Caco-2 (cell line): ENCODE measurements around the gene KCNIP2. TPM values are rescaled to one million over a fixed set of nuclear protein-coding genes. Genes with fewer than 3 reads are reported as not detected.

ENCODE experiments used
- BruUV-seq: library from RNA; stranded (reverse); fragments of 400-500 nt; replicated peaks from 2 replicates; lab custom pipeline; 2021; lab: Mats Ljungman, UMichigan
- CTCF ChIA-PET: fragments of 300-600 bp; sonication (Branson Sonifier 250); formaldehyde crosslinking; loops from one replicate; lab custom pipeline; 2022; ENCODE audit warnings: antibody characterized with exemption; lab: Charles Lee
- POLR2A ChIA-PET: fragments of 300-600 bp; sonication (Branson Sonifier 250); formaldehyde crosslinking; loops from one replicate; lab custom pipeline; 2022; ENCODE audit warnings: antibody characterized with exemption; lab: Charles Lee
- DNase-seq, 2 experiments: peaks; one replicate each; pipeline versions ENCODE4 v3.0.0 to v3.0.0-alpha.2; 2020 to 2022
- H3K27me3 ChIP-seq: replicated peaks from 2 replicates; pipeline ENCODE4 v1.6.0; 2011; ENCODE audit warnings: low read length; ENCODE audit not compliant: control insufficient read depth, insufficient read depth
- H3K36me3 ChIP-seq: 2 replicates; pipeline ENCODE4 v1.5.1; 2011; ENCODE audit warnings: low read length; ENCODE audit not compliant: control insufficient read depth, insufficient read depth
- H3K4me1 ChIP-seq: fragments of 250-450 bp; sonication (Bioruptor Pico); 2 replicates; pipeline ENCODE4 v1.5.1; 2020; ENCODE audit warnings: mild to moderate bottlenecking
- H3K4me3 ChIP-seq: 2 replicates; pipeline ENCODE4 v1.5.1; 2011; ENCODE audit warnings: low read depth, mild to moderate bottlenecking, control low read depth, low read length
- H3K9me3 ChIP-seq: fragments of 250-450 bp; sonication (Bioruptor Pico); 2 replicates; pipeline ENCODE4 v1.5.1; 2020; ENCODE audit warnings: mild to moderate bottlenecking, moderate library complexity
- H3K27ac Mint-ChIP-seq: one replicate; pipeline ENCODE4 v1.8.0; 2022; ENCODE audit warnings: mixed read lengths; ENCODE audit not compliant: unreplicated experiment
- H3K27me3 Mint-ChIP-seq: one replicate; pipeline ENCODE4 v1.8.0; 2022; ENCODE audit warnings: mixed read lengths; ENCODE audit not compliant: insufficient read depth, unreplicated experiment
- H3K36me3 Mint-ChIP-seq: one replicate; pipeline ENCODE4 v1.8.0; 2022; ENCODE audit warnings: mild to moderate bottlenecking, mixed read lengths; ENCODE audit not compliant: insufficient read depth, unreplicated experiment
- H3K4me1 Mint-ChIP-seq: one replicate; pipeline ENCODE4 v1.8.0; 2022; ENCODE audit warnings: low read depth, mixed read lengths; ENCODE audit not compliant: unreplicated experiment
- H3K4me3 Mint-ChIP-seq: one replicate; pipeline ENCODE4 v1.8.0; 2022; ENCODE audit warnings: mild to moderate bottlenecking, moderate library complexity, mixed read lengths; ENCODE audit not compliant: unreplicated experiment
- H3K9me3 Mint-ChIP-seq: one replicate; pipeline ENCODE4 v1.8.0; 2022; ENCODE audit warnings: mixed read lengths; ENCODE audit not compliant: unreplicated experiment
- intact Hi-C: fragments of 100-400 bp; cut with micrococcal nuclease; formaldehyde crosslinking; loops from one replicate; pipeline ENCODE4 v1.10.0; 2022; ENCODE audit not compliant: unreplicated experiment
- total RNA-seq: library from RNA; stranded (reverse); gene quantifications from 2 replicates; pipeline ENCODE4 v1.2.3, GENCODE V29; 2022
- TF ChIP-seq, protein P1 (sequence below), 2 experiments: fragments of 200-600 bp in 1 of 2; IDR thresholded peaks; 1 replicate in 1 of 2; 2 replicates in 1 of 2; pipeline versions ENCODE4 v1.5.1 to v1.8.0; 2011 to 2022; ENCODE audit warnings: antibody characterized with exemption in 1 of 2, control low read depth in 1 of 2, inconsistent platforms in 1 of 2, low read depth in 1 of 2, low read length in 1 of 2, mild to moderate bottlenecking in 1 of 2, moderate library complexity in 1 of 2; ENCODE audit not compliant: insufficient read depth in 1 of 2, severe bottlenecking in 1 of 2, unreplicated experiment in 1 of 2

KCNIP2 gene
- total RNA-seq, 1 experiment from 2014 or later, result 6.1 TPM

DNA sequence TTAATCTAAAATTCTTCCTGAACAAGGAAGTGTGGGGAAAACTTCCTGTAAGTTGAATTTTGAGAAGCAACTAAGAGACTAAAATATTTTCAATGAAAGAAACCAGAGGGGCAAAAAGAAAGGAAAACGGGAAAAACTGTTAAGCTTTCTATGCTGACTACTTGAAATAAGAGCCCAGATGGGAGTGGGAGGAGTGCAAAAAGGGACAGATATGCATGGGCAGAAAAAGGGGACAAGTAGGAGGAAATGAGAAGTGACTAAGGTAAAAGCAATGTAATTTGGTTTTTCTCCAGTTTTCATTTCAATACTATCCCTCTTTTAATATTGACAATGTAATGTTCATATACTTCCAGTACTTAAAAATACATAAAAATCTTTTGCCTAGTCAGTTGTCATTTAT lies 36.4 kb downstream of the KCNIP2 start:
- Histone ChIP-seq H3K4me1 (no peaks in the 10 kb centered on the region), H3K36me3 (no peaks in the 10 kb centered on the region), H3K9me3 (no peaks in the 10 kb centered on the region), H3K4me3 (no peak overlapping the region), H3K27me3 (no peaks in the 10 kb centered on the region)
- no TSS peak for BruUV-seq
- Mint-ChIP-seq H3K9me3 (no peaks in the 10 kb centered on the region), H3K4me3 (no peak overlapping the region), H3K27me3 (no peaks in the 10 kb centered on the region), H3K27ac (no peak overlapping the region), H3K4me1 (no peaks in the 10 kb centered on the region), H3K36me3 (peaks cover 87% of the 10 kb centered on the region)
- TF ChIP-seq, protein P1, sequence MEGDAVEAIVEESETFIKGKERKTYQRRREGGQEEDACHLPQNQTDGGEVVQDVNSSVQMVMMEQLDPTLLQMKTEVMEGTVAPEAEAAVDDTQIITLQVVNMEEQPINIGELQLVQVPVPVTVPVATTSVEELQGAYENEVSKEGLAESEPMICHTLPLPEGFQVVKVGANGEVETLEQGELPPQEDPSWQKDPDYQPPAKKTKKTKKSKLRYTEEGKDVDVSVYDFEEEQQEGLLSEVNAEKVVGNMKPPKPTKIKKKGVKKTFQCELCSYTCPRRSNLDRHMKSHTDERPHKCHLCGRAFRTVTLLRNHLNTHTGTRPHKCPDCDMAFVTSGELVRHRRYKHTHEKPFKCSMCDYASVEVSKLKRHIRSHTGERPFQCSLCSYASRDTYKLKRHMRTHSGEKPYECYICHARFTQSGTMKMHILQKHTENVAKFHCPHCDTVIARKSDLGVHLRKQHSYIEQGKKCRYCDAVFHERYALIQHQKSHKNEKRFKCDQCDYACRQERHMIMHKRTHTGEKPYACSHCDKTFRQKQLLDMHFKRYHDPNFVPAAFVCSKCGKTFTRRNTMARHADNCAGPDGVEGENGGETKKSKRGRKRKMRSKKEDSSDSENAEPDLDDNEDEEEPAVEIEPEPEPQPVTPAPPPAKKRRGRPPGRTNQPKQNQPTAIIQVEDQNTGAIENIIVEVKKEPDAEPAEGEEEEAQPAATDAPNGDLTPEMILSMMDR (IDR thresholded peaks at IDR 0.05; ENCODE audit: insufficient read depth in 1 of 2, low read depth in 1 of 2, low read length in 1 of 2, severe bottlenecking in 1 of 2, unreplicated experiment in 1 of 2), result no peak
- no peak for DNase-seq
- intact Hi-C loops, result no loop called here
- ChIA-PET POLR2A (no interaction called here), CTCF (interaction anchor here (0.6 kb wide), 1 partner anchor 237 kb away, joined by 3 read pairs; no protein-coding TSS in a partner anchor)

DNA sequence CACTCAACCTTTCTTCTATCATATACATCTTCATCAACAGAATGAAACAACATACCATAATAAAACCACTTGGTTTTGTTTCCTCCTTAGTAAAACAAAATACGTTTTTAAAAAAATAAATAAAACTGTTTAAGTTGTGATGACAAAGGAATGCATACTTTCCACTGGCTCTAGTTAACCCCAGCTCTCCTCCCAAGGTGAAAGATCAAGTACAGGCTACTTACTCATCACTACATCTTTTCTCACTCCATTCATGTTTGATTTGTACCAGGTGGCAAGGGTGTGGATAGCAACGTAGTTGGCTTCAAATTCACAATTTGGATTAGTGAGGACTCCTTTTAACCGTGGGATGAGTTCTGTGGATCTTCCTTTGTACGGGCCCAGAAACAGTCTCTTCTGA lies 40.1 kb downstream of the KCNIP2 start:
- Mint-ChIP-seq H3K36me3 (peaks cover 93% of the 10 kb centered on the region), H3K27ac (no peak overlapping the region), H3K9me3 (no peaks in the 10 kb centered on the region), H3K4me1 (no peaks in the 10 kb centered on the region), H3K4me3 (no peak overlapping the region), H3K27me3 (no peaks in the 10 kb centered on the region)
- no peak for DNase-seq
- ChIA-PET POLR2A (no interaction called here), CTCF (no interaction called here)
- BruUV-seq, result no TSS peak
- no peaks in the 10 kb centered on the region for H3K27me3 ChIP-seq
- H3K4me1 ChIP-seq, result no peaks in the 10 kb centered on the region
- no peaks in the 10 kb centered on the region for H3K9me3 ChIP-seq
- intact Hi-C loops, result no loop called here
- no peak overlapping the region for H3K4me3 ChIP-seq
- peaks cover 2% of the 10 kb centered on the region; the same call in 1 of the 2 replicates for H3K36me3 ChIP-seq
- TF ChIP-seq, protein P1 (IDR thresholded peaks at IDR 0.05; ENCODE audit: insufficient read depth in 1 of 2, low read depth in 1 of 2, low read length in 1 of 2, severe bottlenecking in 1 of 2, unreplicated experiment in 1 of 2), result no peak

DNA sequence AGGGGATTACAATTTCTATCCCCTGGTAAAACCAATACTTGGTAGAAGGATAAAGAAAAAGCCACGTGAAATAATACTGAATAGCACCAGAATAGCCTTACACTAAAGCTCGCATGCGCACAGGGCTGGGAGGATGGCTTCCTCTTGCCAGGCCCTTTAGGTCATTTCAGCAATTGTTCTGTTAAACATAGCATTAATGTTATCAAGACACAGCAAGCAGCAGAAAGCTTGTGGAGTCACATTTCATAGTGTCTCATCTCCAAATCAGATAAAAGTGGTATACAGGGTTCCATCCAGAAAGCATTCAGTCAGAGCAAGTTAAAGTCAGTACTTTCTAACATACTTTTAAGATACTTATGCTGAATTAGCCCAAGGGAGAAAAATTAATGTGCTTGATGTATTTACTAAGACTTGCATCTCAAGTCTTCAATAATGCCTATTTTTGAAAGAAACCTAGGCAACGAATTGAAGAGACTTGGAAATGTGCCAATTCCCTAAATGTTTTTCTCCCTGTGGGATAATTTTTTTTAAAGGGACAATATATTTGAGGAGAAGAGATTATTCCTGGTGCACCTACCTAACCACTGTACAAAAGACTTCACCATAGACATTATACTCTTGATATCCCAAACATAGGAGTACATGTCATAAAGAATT lies 46.1 kb downstream of the KCNIP2 start:
- intact Hi-C loops, result no loop called here
- H3K4me1 ChIP-seq, result no peaks in the 10 kb centered on the region
- Mint-ChIP-seq H3K27ac (no peak overlapping the region), H3K9me3 (no peaks in the 10 kb centered on the region), H3K36me3 (peaks cover 95% of the 10 kb centered on the region), H3K4me3 (no peak overlapping the region), H3K27me3 (no peaks in the 10 kb centered on the region), H3K4me1 (no peaks in the 10 kb centered on the region)
- ChIA-PET POLR2A (no interaction called here), CTCF (interaction anchor here (0.6 to 0.7 kb wide), 2 partner anchors 26 to 202 kb away, joined by 5 read pairs; no protein-coding TSS in a partner anchor)
- BruUV-seq, result no TSS peak
- H3K27me3 ChIP-seq, result no peaks in the 10 kb centered on the region
- TF ChIP-seq, protein P1 (IDR thresholded peaks at IDR 0.05; ENCODE audit: insufficient read depth in 1 of 2, low read depth in 1 of 2, low read length in 1 of 2, severe bottlenecking in 1 of 2, unreplicated experiment in 1 of 2), result no peak
- peaks cover 2% of the 10 kb centered on the region; the same call in 1 of the 2 replicates for H3K36me3 ChIP-seq
- no peaks in the 10 kb centered on the region for H3K9me3 ChIP-seq
- DNase-seq, result no peak
- no peak overlapping the region for H3K4me3 ChIP-seq
